Renal pelvis (tissue), 4 donors: ENCODE measurements around the gene STING1. TPM values are rescaled to one million over a fixed set of nuclear protein-coding genes. Genes with fewer than 3 reads are reported as not detected.
"Not testable (repeated sequence)": the region's sequence is repeated elsewhere in the genome, so short reads cannot be mapped to it uniquely, and the experiment has no call there.

ENCODE experiments used
- DNase-seq: peaks from one replicate; pipeline ENCODE4 v3.0.0-alpha.2; 2013
- polyA plus RNA-seq, 3 donors: library from polyadenylated mRNA; unstranded; fragments of 120-200 nt; gene quantifications; one replicate each; pipeline ENCODE4 v1.2.1, GENCODE V29; 2013; ENCODE audit not compliant: insufficient read length in 3 of 3

The STING1 gene
- polyA plus RNA-seq, 3 donors, result 33.0 to 41.3 (median 34.1) TPM

- no peak for DNase-seq
Measured at GRCh38 chr5:139445325-139446170, 37.0 kb downstream of the STING1 start.

- DNase-seq, result no peak
Measured at GRCh38 chr5:139443831-139444453, 38.6 kb downstream of the STING1 start.

- not testable (repeated sequence) for DNase-seq
Measured at GRCh38 chr5:139440416-139440815, 42.1 kb downstream of the STING1 start.

- peak; percentile 92 for DNase-seq
Measured at GRCh38 chr5:139439013-139439903, 43.3 kb downstream of the STING1 start, which contains the start of gene DNAJC18. Gene DNAJC18 (minus strand): TSS chr5:139439525. CDS start chr5:139439445, 80 bp downstream.

GRCh38 chr5:139438707-139439012 is 43.9 kb downstream of the STING1 start:
- no peak for DNase-seq

GRCh38 chr5:139435676-139436075 is 46.9 kb downstream of the STING1 start:
- no peak for DNase-seq

GRCh38 chr5:139431706-139432105 is 50.9 kb downstream of the STING1 start:
- DNase-seq, result no peak

GRCh38 chr5:139430015-139430414 is 52.5 kb downstream of the STING1 start:
- no peak for DNase-seq

GRCh38 chr5:139426203-139426885 is 56.2 kb downstream of the STING1 start:
- DNase-seq, result no peak

Other genes starting within 250 kb of the STING1 start
- 100 to 1,000 TPM; 576 to 652 (median 629) TPM for gene MATR3, start 189.0 kb downstream of the STING1 start, polyA plus RNA-seq
- 100 to 1,000 TPM; 152 to 163 (median 163) TPM for gene PAIP2, start 140.9 kb downstream of the STING1 start, polyA plus RNA-seq
- 10 to 100 TPM; 15.0 to 22.0 (median 18.0) TPM for gene SLC23A1, start 99.5 kb downstream of the STING1 start, polyA plus RNA-seq
- gene MZB1, start 92.8 kb downstream of the STING1 start, polyA plus RNA-seq, result 1 to 10 TPM in 1 of 3 donors, under 1 TPM in 2; 0.61 to 1.1 (median 0.73) TPM
- gene PROB1, start 87.7 kb downstream of the STING1 start, polyA plus RNA-seq, result 1 to 10 TPM; 2.8 to 4.2 (median 3.5) TPM
- gene SPATA24, start 78.7 kb downstream of the STING1 start, polyA plus RNA-seq, result 10 to 100 TPM in 2 of 3 donors, 1 to 10 TPM in 1; 9.9 to 20.2 (median 13.6) TPM
- 10 to 100 TPM; 19.8 to 23.4 (median 22.0) TPM for gene DNAJC18, start 43.2 kb downstream of the STING1 start, polyA plus RNA-seq
- 10 to 100 TPM; 21.7 to 30.4 (median 24.4) TPM for gene ECSCR, start 20.0 kb downstream of the STING1 start, polyA plus RNA-seq
- under 1 TPM in 1 of 3 donors, not detected in 2; 0.12 TPM for gene SMIM33, start 11.8 kb downstream of the STING1 start, polyA plus RNA-seq
- gene UBE2D2, start 78.6 kb upstream of the STING1 start, polyA plus RNA-seq, result 100 to 1,000 TPM; 138 to 149 (median 141) TPM
- gene CXXC5, start 165.6 kb upstream of the STING1 start, polyA plus RNA-seq, result 100 to 1,000 TPM; 190 to 206 (median 205) TPM